DMS114 treated with DMSO at 0.1 percent for 48 hours (cell line): ENCODE data around the gene MEDAG.

ENCODE experiments used
- DNase-seq: peaks from one replicate; lab custom pipeline; 2025; ENCODE audit not compliant: unreplicated experiment; lab: John Stamatoyannopoulos, UW

The MEDAG gene

GRCh38 chr13:30872685-30873461, 33.2 kb upstream of the MEDAG start:
- no peak for DNase-seq

GRCh38 chr13:30873499-30873898, 32.6 kb upstream of the MEDAG start:
- DNase-seq, result no peak

GRCh38 chr13:30874111-30874510, 32.0 kb upstream of the MEDAG start:
- no peak for DNase-seq

GRCh38 chr13:30874561-30874960, 31.5 kb upstream of the MEDAG start:
- DNase-seq, result no peak

- no peak for DNase-seq
Measured at GRCh38 chr13:30877335-30877734, 28.7 kb upstream of the MEDAG start.

GRCh38 chr13:30880151-30880855, 25.8 kb upstream of the MEDAG start:
- DNase-seq, result no peak

GRCh38 chr13:30880856-30881155, 25.3 kb upstream of the MEDAG start:
- no peak for DNase-seq

GRCh38 chr13:30881191-30881651, 24.9 kb upstream of the MEDAG start:
- DNase-seq, result no peak

- DNase-seq, result no peak
Measured at GRCh38 chr13:30882026-30882850, 23.8 kb upstream of the MEDAG start.

GRCh38 chr13:30882996-30883766, 22.9 kb upstream of the MEDAG start:
- no peak for DNase-seq

- no peak for DNase-seq
Measured at GRCh38 chr13:30884543-30884942, 21.5 kb upstream of the MEDAG start.

- DNase-seq, result no peak
Measured at GRCh38 chr13:30889196-30889690, 16.8 kb upstream of the MEDAG start.

GRCh38 chr13:30892966-30893365, 13.1 kb upstream of the MEDAG start:
- DNase-seq, result no peak

- no peak for DNase-seq
Measured at GRCh38 chr13:30895773-30896172, 10.3 kb upstream of the MEDAG start.

- no peak for DNase-seq
Measured at GRCh38 chr13:30898070-30898469, 8.0 kb upstream of the MEDAG start.

- DNase-seq, result no peak
Measured at GRCh38 chr13:30898678-30899241, 7.3 kb upstream of the MEDAG start.

- no peak for DNase-seq
Measured at GRCh38 chr13:30900436-30900835, 5.6 kb upstream of the MEDAG start.

GRCh38 chr13:30900952-30901749, 4.9 kb upstream of the MEDAG start:
- no peak for DNase-seq

GRCh38 chr13:30904043-30904442, 2.0 kb upstream of the MEDAG start:
- DNase-seq, result no peak
